DMS 273 (cell line): ENCODE measurements around the gene WNT10A.
"Not testable (repeated sequence)": the region's sequence is repeated elsewhere in the genome, so short reads cannot be mapped to it uniquely, and the experiment has no call there.

Experiments used
- DNase-seq: peaks from one replicate; lab custom pipeline; 2025; ENCODE audit not compliant: unreplicated experiment; lab: John Stamatoyannopoulos, UW

The WNT10A gene

DNA sequence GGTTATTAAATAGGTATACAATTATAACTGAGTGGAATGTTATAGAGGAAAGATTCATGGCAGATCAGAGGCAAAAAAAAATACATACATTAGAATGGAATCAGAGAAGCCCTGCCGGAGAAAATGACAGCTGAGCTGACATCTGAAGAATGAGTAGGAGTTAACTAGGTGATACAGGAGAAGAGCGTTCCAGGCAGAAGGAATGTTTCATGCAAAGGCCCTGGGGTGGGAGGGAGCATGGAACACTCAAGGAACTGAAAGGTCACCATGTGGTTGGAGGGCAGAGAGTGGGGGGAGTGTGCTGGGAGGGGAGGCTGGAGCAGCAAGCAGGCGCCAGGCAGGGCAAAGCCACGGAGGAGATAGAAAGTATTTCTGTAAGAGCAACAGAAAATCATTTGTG, 47.2 kb downstream of the WNT10A start:
- DNase-seq, result no peak

- not testable (repeated sequence) for DNase-seq
Measured at GRCh38 chr2:218930488-218930887, 49.8 kb downstream of the WNT10A start.

GRCh38 chr2:218931751-218932150, 51.1 kb downstream of the WNT10A start:
- DNase-seq, result not testable (repeated sequence)
